ENCODE data around the gene TMEM150B. TPM values are rescaled to one million over a fixed set of nuclear protein-coding genes. Genes with fewer than 3 reads are reported as not detected.

Gene TMEM150B
- total and polyA plus RNA-seq, 2 of the 13 experiments (the other 11 are each of a cell fraction or from before 2014, with no cell fraction given) = 1.3 to 1.8 TPM

GRCh38 chr19:55372316-55373081 lies 47.4 kb upstream of the TMEM150B start (continued):
- TF ChIP-seq PAXIP1 (CRISPR knock-in tag; conservative IDR thresholded peaks at IDR 0.05) (peak; percentile 52), TCF7L2 (IDR thresholded peaks at IDR 0.05; ENCODE audit: low read depth, low read length) (no peak), TGIF2 (CRISPR knock-in tag; IDR thresholded peaks at IDR 0.05) (no peak), CEBPG (CRISPR knock-in tag; IDR thresholded peaks at IDR 0.05) (no peak), ZNF331 (CRISPR knock-in tag; IDR thresholded peaks at IDR 0.05) (no peak), ZNF605 (CRISPR knock-in tag; IDR thresholded peaks at IDR 0.05) (no peak), EP300 (IDR thresholded peaks at IDR 0.05; ENCODE audit: low read depth in 2 of 2, low read length in 2 of 2) (peak in 1 of 2 experiments; percentile 32; a peak in 1 of 4 replicates), EP300 (CRISPR knock-in tag; IDR thresholded peaks at IDR 0.05; ENCODE audit: borderline replicate concordance) (no peak), SUZ12 (IDR thresholded peaks at IDR 0.05; ENCODE audit: low read depth, low read length) (no peak), ZNF841 (CRISPR knock-in tag; IDR thresholded peaks at IDR 0.05; ENCODE audit: borderline replicate concordance) (no peak), NFKB2 (CRISPR knock-in tag; IDR thresholded peaks at IDR 0.05; ENCODE audit: borderline replicate concordance) (no peak), ADNP (CRISPR knock-in tag; IDR thresholded peaks at IDR 0.05) (no peak), KLF16 (CRISPR knock-in tag; IDR thresholded peaks at IDR 0.05) (peak in 1 of 2 experiments; percentile 28; a peak in 1 of 4 replicates), GATAD2A (CRISPR knock-in tag; IDR thresholded peaks at IDR 0.05) (peak; percentile 45; the same call in 1 of the 2 replicates), HNF1B (CRISPR knock-in tag; IDR thresholded peaks at IDR 0.05) (peak; percentile 47; the same call in 1 of the 2 replicates)
- TF ChIP-seq, protein P1, sequence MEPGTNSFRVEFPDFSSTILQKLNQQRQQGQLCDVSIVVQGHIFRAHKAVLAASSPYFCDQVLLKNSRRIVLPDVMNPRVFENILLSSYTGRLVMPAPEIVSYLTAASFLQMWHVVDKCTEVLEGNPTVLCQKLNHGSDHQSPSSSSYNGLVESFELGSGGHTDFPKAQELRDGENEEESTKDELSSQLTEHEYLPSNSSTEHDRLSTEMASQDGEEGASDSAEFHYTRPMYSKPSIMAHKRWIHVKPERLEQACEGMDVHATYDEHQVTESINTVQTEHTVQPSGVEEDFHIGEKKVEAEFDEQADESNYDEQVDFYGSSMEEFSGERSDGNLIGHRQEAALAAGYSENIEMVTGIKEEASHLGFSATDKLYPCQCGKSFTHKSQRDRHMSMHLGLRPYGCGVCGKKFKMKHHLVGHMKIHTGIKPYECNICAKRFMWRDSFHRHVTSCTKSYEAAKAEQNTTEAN (CRISPR knock-in tag; conservative IDR thresholded peaks at IDR 0.05) = no peak
- TF ChIP-seq, protein P2, sequence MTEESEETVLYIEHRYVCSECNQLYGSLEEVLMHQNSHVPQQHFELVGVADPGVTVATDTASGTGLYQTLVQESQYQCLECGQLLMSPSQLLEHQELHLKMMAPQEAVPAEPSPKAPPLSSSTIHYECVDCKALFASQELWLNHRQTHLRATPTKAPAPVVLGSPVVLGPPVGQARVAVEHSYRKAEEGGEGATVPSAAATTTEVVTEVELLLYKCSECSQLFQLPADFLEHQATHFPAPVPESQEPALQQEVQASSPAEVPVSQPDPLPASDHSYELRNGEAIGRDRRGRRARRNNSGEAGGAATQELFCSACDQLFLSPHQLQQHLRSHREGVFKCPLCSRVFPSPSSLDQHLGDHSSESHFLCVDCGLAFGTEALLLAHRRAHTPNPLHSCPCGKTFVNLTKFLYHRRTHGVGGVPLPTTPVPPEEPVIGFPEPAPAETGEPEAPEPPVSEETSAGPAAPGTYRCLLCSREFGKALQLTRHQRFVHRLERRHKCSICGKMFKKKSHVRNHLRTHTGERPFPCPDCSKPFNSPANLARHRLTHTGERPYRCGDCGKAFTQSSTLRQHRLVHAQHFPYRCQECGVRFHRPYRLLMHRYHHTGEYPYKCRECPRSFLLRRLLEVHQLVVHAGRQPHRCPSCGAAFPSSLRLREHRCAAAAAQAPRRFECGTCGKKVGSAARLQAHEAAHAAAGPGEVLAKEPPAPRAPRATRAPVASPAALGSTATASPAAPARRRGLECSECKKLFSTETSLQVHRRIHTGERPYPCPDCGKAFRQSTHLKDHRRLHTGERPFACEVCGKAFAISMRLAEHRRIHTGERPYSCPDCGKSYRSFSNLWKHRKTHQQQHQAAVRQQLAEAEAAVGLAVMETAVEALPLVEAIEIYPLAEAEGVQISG (CRISPR knock-in tag; IDR thresholded peaks at IDR 0.05) = no peak

Data from HepG2 (cell line).